ENCODE data around the gene ZFYVE19. TPM values are rescaled to one million over a fixed set of nuclear protein-coding genes. Genes with fewer than 3 reads are reported as not detected.

ZFYVE19 gene
- total RNA-seq, 1 donor from 2014 or later = 19.9 TPM

Other genes starting within 250 kb of the ZFYVE19 start
- gene CCDC32, start 242.0 kb upstream of the ZFYVE19 start, total RNA-seq = 6.5 TPM
- 7.4 TPM for gene RPUSD2, start 237.8 kb upstream of the ZFYVE19 start, total RNA-seq
- 1.7 TPM for gene KNL1, start 212.8 kb upstream of the ZFYVE19 start, total RNA-seq
- 0.38 TPM for gene RAD51, start 111.9 kb upstream of the ZFYVE19 start, total RNA-seq
- gene RMDN3, start 51.8 kb upstream of the ZFYVE19 start, total RNA-seq = 47.3 TPM
- 106 TPM for gene GCHFR, start 43.0 kb upstream of the ZFYVE19 start, total RNA-seq
- gene C15orf62, start 37.1 kb upstream of the ZFYVE19 start, total RNA-seq = 1.0 TPM
- gene DNAJC17, start 384 bp downstream of the ZFYVE19 start, total RNA-seq = 31.3 TPM
- gene PPP1R14D, start 21.6 kb downstream of the ZFYVE19 start, total RNA-seq = not detected
- 1.6 TPM for gene SPINT1, start 37.0 kb downstream of the ZFYVE19 start, total RNA-seq
- not detected for gene RHOV, start 67.1 kb downstream of the ZFYVE19 start, total RNA-seq
- gene VPS18, start 87.4 kb downstream of the ZFYVE19 start, total RNA-seq = 10.3 TPM
- gene DLL4, start 122.3 kb downstream of the ZFYVE19 start, total RNA-seq = 3.7 TPM
- gene CHAC1, start 146.4 kb downstream of the ZFYVE19 start, total RNA-seq = 1.1 TPM